ENCODE results near the gene GPR35. TPM values are rescaled to one million over a fixed set of nuclear protein-coding genes. Genes with fewer than 3 reads are reported as not detected.

GPR35 gene
- polyA plus RNA-seq, 1 donor (not counting 4 experiments of a cell fraction or from before 2014, with no cell fraction given): 0.04 TPM

DNA sequence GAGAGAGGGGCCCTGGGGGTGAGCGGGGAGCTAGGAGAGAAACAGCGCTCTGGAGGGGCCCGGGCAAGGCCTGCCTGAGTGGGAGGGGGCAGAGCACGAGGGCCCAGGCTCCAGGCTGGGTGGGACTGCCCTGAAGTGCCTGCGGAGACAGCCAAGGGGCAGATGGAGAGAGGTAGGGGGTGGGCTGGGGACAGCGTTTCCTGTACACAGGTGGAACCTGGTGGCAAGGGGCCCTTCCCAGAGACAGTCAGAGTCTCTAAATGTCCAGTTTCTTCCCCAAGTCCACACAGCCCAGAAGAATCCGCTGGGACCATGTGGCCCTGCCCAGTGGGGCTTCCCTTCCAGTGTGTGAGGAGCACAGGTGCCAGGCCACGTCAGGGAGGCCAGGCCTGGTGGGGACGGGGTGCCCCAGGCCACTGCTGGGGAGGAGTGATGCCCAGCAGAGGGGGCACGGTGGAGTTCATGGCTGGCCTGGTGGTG, 1.7 kb upstream of the GPR35 start:
- Histone ChIP-seq H3K4me1 (ENCODE audit: control insufficient read depth, extremely low read depth, insufficient read depth, low read length) (no peaks in the 10 kb centered on the region), H3K79me2 (ENCODE audit: control insufficient read depth, insufficient read depth, low read length) (no peaks in the 10 kb centered on the region), H3K36me3 (ENCODE audit: control insufficient read depth in 2 of 2, extremely low read depth in 1 of 2, insufficient read depth in 2 of 2, low read length in 2 of 2) (no peaks in the 10 kb centered on the region), H4K20me1 (ENCODE audit: control insufficient read depth, extremely low read depth, insufficient read depth, low read length) (no peaks in the 10 kb centered on the region), H3K27me3 (ENCODE audit: control insufficient read depth, extremely low read depth, insufficient read depth, low read length) (no peaks in the 10 kb centered on the region), H3K4me2 (ENCODE audit: control insufficient read depth, extremely low read depth, insufficient read depth, low read depth, low read length) (no peak overlapping the region), H2AFZ (ENCODE audit: control insufficient read depth, low read length) (no peak overlapping the region), H3K4me3 (ENCODE audit: control insufficient read depth in 2 of 3, extremely low read depth in 1 of 3, insufficient read depth in 2 of 3, low read depth in 1 of 3, low read length in 3 of 3) (no peak overlapping the region), H3K9me3 (ENCODE audit: control insufficient read depth, low read depth, low read length) (no peaks in the 10 kb centered on the region), H3K9ac (ENCODE audit: control insufficient read depth, extremely low read depth, insufficient read depth, low read length) (no peak overlapping the region), H3K27ac (ENCODE audit: control insufficient read depth, insufficient read depth, low read length) (no peak overlapping the region), H3K9me1 (ENCODE audit: control insufficient read depth, extremely low read depth, insufficient read depth, low read length) (no peaks in the 10 kb centered on the region)
- TF ChIP-seq, protein P1, sequence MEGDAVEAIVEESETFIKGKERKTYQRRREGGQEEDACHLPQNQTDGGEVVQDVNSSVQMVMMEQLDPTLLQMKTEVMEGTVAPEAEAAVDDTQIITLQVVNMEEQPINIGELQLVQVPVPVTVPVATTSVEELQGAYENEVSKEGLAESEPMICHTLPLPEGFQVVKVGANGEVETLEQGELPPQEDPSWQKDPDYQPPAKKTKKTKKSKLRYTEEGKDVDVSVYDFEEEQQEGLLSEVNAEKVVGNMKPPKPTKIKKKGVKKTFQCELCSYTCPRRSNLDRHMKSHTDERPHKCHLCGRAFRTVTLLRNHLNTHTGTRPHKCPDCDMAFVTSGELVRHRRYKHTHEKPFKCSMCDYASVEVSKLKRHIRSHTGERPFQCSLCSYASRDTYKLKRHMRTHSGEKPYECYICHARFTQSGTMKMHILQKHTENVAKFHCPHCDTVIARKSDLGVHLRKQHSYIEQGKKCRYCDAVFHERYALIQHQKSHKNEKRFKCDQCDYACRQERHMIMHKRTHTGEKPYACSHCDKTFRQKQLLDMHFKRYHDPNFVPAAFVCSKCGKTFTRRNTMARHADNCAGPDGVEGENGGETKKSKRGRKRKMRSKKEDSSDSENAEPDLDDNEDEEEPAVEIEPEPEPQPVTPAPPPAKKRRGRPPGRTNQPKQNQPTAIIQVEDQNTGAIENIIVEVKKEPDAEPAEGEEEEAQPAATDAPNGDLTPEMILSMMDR (optimal IDR thresholded peaks at IDR 0.05 in 1 of 3, IDR thresholded peaks at IDR 0.05 in 1 of 3, conservative IDR thresholded peaks at IDR 0.05 in 1 of 3; ENCODE audit: extremely low read depth in 1 of 3, insufficient read depth in 2 of 3, low read length in 3 of 3): no peak
- no peak for TF ChIP-seq EZH2 (IDR thresholded peaks at IDR 0.05; ENCODE audit: low read length)
- DNase-seq (ENCODE audit: low read depth, low spot score) (no peak), FAIRE-seq (no peak)
- dilution Hi-C loops (cut with MboI; ENCODE audit: extremely low pct_ligation_motif_present, low sequenced_read_pairs): no loop called here

DNA sequence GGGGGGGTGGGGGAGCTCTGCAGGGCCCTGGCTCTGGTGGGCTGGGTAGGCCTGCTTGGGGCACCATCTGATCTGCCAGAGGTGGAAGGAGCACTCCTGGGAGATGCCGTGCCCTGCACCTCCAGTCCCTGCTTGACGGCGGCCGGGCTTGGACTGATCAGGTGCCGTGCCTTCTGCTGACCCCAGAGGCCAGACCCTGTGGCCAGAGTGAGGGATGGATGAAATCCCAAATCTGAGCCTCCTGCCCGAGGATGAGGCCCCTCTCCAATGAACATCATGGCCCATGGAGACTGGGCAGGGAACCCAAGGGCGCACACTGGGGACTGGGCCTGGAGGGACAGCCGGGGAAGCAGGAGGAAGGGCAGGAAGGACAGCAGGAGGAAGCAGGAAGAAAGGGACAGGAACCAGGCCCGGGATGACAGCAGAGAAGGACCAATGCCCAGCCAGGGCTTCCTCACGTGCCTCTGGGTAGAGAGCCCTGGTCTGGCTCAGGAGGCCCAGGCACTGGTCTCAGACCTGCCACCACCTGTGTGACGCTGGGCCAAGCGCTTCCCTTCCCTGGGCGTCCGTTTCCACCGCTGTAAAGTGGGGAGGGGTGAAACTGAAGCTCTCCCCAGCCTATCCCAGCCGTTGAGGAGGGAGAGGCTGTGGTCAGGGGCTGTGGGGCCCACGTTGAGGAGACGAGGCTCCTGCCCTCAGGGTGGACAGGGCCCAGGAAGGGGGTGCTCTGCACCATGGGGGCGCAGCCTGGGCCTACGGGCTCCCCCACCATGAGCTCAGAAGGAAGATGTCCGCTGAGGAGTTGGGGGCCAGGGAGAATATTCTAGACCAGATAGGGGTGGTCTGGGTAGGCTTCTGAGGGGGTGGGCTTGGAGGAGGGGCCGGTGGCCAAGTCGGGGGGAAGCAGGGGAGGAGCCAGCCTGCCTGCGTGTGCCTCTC, 1.0 kb upstream of the GPR35 start:
- FAIRE-seq: no peak
- no peak for TF ChIP-seq EZH2 (IDR thresholded peaks at IDR 0.05; ENCODE audit: low read length)
- no peaks in the 10 kb centered on the region for H4K20me1 ChIP-seq (ENCODE audit: control insufficient read depth, extremely low read depth, insufficient read depth, low read length)
- dilution Hi-C loops (cut with MboI; ENCODE audit: extremely low pct_ligation_motif_present, low sequenced_read_pairs): no loop called here
- H3K36me3 ChIP-seq (ENCODE audit: control insufficient read depth in 2 of 2, extremely low read depth in 1 of 2, insufficient read depth in 2 of 2, low read length in 2 of 2): no peaks in the 10 kb centered on the region
- H3K9me1 ChIP-seq (ENCODE audit: control insufficient read depth, extremely low read depth, insufficient read depth, low read length): no peaks in the 10 kb centered on the region
- H3K4me1 ChIP-seq (ENCODE audit: control insufficient read depth, extremely low read depth, insufficient read depth, low read length): no peaks in the 10 kb centered on the region
- H2AFZ ChIP-seq (ENCODE audit: control insufficient read depth, low read length): no peak overlapping the region
- no peaks in the 10 kb centered on the region for H3K79me2 ChIP-seq (ENCODE audit: control insufficient read depth, insufficient read depth, low read length)
- H3K27me3 ChIP-seq (ENCODE audit: control insufficient read depth, extremely low read depth, insufficient read depth, low read length): no peaks in the 10 kb centered on the region
- H3K4me3 ChIP-seq (ENCODE audit: control insufficient read depth in 2 of 3, extremely low read depth in 1 of 3, insufficient read depth in 2 of 3, low read depth in 1 of 3, low read length in 3 of 3): no peak overlapping the region
- H3K4me2 ChIP-seq (ENCODE audit: control insufficient read depth, extremely low read depth, insufficient read depth, low read depth, low read length): no peak overlapping the region
- no peak overlapping the region for H3K27ac ChIP-seq (ENCODE audit: control insufficient read depth, insufficient read depth, low read length)
- no peaks in the 10 kb centered on the region for H3K9me3 ChIP-seq (ENCODE audit: control insufficient read depth, low read depth, low read length)
- no peak for DNase-seq (ENCODE audit: low read depth, low spot score)
- no peak overlapping the region for H3K9ac ChIP-seq (ENCODE audit: control insufficient read depth, extremely low read depth, insufficient read depth, low read length)
